GM21576 (cell line): ENCODE results near the gene KLHL29.

Source experiments
- ATAC-seq: cut with Tn5 transposase; IDR thresholded peaks from one replicate; pipeline ENCODE4 v1.9.1; 2021; ENCODE audit warnings: mild to moderate bottlenecking, moderate library complexity; ENCODE audit not compliant: unreplicated experiment

KLHL29 gene

DNA sequence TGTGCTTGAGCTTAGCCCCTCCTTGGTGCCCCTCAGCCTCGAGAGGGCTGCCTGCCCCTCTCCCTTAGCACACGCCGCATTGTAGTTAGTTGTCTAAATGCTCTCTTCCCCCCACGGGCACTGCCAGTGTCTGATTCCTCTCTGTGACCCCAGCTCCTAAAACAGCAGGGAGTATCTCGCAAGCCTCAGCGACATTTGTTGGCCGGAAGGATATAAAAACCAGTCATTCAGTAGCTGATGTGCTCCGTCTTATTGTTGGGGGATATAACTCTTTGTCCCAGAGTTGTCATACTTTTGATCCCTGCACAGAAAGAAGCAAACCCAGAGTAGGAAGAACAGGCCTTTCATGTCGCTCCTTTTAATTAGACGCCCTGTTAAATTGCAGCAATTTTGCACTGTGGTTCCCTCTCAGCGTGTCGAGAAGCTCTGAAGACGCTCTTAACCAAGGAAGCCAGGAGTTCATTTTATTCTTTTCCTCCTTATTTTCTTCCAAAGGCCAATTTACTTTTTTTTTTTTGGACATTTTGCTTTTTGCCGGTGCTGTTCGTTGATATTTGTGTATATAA is 201.8 kb downstream of the KLHL29 start:
- ATAC-seq, result no peak

- ATAC-seq, result no peak
Observed at GRCh38 chr2:23587341-23587880, 202.4 kb downstream of the KLHL29 start.

- ATAC-seq, result no peak
Observed at GRCh38 chr2:23588106-23588505, 203.1 kb downstream of the KLHL29 start.

DNA sequence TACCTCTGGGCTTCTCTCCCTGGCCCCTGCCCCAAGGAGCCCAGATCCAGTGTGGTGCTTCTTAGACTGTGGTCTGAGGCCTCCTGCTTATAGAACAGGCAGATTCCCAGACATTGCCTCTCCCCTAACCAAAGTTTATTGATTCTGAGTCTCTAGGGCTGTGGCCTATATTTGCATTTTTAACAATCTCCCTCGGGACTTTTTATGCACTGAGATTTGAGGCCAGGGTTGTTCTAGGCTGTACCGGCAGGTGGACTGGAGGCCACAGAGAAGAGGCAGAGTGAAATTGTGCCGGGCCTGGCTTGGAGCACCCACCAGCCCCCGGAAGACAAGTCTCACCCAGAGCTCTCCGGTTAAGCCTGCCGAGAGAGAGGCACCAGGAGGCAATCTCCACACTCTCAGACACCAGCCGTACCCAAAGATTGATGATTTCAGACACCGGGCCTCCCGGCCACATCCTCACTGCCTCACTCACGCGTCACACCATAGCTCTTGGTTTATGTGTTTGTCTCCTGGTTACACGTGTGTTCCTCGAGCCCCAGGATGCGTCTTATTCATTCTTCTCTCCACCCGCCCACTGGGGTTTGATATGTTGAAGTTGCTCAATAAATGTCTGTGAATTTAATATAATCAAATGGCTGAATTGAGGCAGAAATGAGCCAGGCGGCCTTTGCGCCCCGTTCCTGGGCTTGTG is 203.7 kb downstream of the KLHL29 start:
- ATAC-seq, result no peak

DNA sequence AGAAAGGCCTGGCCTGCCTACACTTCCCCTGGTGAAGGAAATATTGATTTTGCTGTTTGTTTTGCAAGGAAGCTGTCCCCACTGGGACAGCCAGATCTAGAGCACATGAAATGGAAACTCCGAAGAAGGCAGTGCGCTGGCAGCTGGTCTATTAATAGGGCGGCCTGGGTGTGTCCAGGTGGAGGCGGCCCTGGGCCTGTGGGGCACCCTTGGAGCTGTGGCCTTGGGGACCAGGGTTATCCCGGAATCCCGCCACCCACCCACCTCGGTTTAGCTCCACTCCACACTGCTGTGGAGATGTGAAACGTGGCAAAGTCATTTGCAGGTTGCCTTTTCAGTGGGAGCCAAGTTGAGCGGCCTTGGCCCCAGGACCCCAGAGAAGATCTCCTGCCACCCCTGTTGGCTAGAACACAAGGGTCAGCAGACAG is 204.3 kb downstream of the KLHL29 start:
- ATAC-seq, result no peak

GRCh38 chr2:23589739-23590138 is 204.8 kb downstream of the KLHL29 start:
- no peak for ATAC-seq

GRCh38 chr2:23590241-23590869 is 205.4 kb downstream of the KLHL29 start:
- ATAC-seq, result no peak

GRCh38 chr2:23591111-23591510 is 206.1 kb downstream of the KLHL29 start:
- ATAC-seq, result no peak

- no peak for ATAC-seq
Observed at GRCh38 chr2:23592061-23592685, 207.2 kb downstream of the KLHL29 start.

- no peak for ATAC-seq
Observed at GRCh38 chr2:23592898-23593751, 208.1 kb downstream of the KLHL29 start.

- no peak for ATAC-seq
Observed at GRCh38 chr2:23593752-23594459, 208.9 kb downstream of the KLHL29 start.

DNA sequence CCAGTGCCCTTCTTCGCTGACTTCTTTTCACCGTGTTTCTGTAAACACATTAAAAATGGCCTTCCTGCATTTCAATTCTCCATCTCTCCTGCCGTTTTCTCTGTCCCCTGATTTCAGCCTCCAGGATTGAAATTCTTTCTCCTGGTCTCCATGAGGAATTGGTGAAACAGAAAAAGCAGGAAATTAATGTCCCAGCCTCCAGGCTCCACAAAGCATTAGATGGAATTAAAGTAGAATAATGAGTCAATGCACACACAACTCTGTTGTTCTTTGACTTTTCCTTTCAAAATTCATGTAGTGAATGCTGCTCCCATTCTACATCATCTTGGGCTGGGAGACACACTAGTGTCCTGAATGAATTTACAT is 209.5 kb downstream of the KLHL29 start:
- no peak for ATAC-seq

GRCh38 chr2:23595021-23595420 is 210.0 kb downstream of the KLHL29 start:
- no peak for ATAC-seq

GRCh38 chr2:23595601-23596251 is 210.7 kb downstream of the KLHL29 start:
- ATAC-seq, result no peak

DNA sequence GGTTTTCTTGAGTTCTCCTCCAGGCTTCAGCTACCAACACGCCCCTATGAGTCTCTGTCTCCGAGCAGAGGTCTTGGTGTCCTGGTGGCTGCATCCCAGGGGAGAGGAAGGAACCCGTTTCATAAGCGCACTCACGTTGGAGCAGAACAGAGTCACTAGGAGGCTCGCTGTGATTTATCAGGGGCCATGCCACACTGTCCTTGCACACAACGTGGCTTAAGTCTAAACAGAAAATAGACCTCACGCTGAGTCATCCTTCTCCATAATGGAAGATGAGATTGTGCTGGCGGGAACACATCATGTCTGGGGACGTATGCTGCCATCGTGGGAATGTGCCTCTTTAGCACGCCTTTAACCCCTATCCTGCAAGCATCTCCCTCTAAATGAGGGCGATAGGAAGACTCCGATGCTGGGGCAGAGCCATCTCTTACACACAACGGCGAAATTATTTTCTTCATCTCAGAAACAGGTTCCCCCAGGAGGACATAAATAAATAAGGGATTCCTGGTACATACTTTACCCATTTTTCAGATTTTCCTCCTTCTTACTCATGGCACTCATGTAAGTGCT is 211.4 kb downstream of the KLHL29 start:
- ATAC-seq, result no peak

DNA sequence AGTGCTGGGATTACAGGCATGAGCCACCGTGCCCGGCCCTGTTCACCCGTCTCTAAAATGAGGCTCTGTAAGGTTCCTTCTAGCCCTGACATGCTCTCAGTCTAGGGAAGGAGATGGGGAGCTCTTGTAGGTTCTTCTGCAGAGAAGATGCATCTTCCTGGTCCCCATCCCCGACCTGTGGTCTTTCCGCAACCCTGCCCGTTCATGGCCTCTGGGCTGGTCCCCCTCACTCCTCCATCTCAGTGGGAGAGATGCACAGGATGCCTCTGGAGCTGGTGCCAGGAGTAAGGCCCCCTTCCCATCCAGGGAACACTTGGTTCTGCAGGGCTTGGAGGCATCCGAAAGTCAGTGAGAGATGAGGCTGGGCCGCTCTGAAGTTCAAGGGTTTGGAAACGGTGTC is 212.7 kb downstream of the KLHL29 start:
- ATAC-seq, result no peak

- ATAC-seq, result no peak
Observed at GRCh38 chr2:23599006-23599405, 214.0 kb downstream of the KLHL29 start.

DNA sequence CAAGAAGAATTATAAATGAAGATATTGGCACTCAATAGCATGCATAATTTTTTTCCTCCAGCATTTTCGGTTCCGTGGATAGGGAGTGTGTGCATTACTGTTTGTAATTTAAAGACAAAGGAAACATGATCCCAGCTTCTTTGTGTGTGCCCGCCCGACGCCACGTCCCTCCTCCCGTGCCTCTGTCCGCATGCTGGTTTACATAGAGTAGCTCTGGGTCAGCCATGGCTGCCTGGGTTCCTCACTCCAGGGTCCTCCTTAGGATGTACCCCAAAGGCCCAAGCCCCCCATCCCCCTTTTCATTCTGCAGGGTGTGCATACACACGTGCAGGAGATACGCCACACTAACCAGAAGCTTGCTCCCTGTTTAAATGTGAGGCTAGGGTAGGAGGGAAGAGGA is 214.7 kb downstream of the KLHL29 start:
- no peak for ATAC-seq

- ATAC-seq, result no peak
Observed at GRCh38 chr2:23600346-23600745, 215.4 kb downstream of the KLHL29 start.
